Omental fat pad (tissue), 4 donors: ENCODE measurements around the gene SPATA22. TPM values are rescaled to one million over a fixed set of nuclear protein-coding genes. Genes with fewer than 3 reads are reported as not detected.
"Not testable (repeated sequence)": the region's sequence is repeated elsewhere in the genome, so short reads cannot be mapped to it uniquely, and the experiment has no call there.

Source experiments
- ATAC-seq: fragments of 150-250 bp; one replicate; pipeline ENCODE4 v1.9.1; 2016; ENCODE audit warnings: mild to moderate bottlenecking, moderate library complexity; ENCODE audit not compliant: low FRiP score
- DNase-seq: peaks from one replicate; pipeline ENCODE4 v3.0.0-alpha.2; 2019; ENCODE audit warnings: low spot score
- CTCF ChIP-seq, 3 donors: fragments of 450-650 bp; IDR thresholded peaks; one replicate each; pipeline ENCODE4 v1.5.1; 2016 to 2017; ENCODE audit warnings: antibody characterized with exemption in 3 of 3, mild to moderate bottlenecking in 3 of 3, moderate library complexity in 2 of 3
- total RNA-seq, 4 donors: library from RNA; depleted of rRNA; stranded (reverse); fragments of >200 nt; gene quantifications; one replicate each; pipeline ENCODE4 v1.1.0, GENCODE V29; 2016

Gene SPATA22
- total RNA-seq, 4 donors from 2014 or later, result 0.93 to 1.8 TPM; not detected in 2

- TF ChIP-seq CTCF (IDR thresholded peaks at IDR 0.05), result no peak
- ATAC-seq, result no peak
- DNase-seq, result no peak
Observed at GRCh38 chr17:3398310-3398709, 73.3 kb downstream of the SPATA22 start, which contains the start of gene OR1E1. Gene OR1E1, minus strand, starts transcription at chr17:3398410. Its CDS starts 0 bp downstream, at chr17:3398410.

GRCh38 chr17:3397801-3398200 is 73.8 kb downstream of the SPATA22 start:
- not testable (repeated sequence) for ATAC-seq, DNase-seq

Other genes with a start within 250 kb of the SPATA22 start
- under 1 TPM in 1 of 4 donors, not detected in 3; 0.38 TPM for gene OR3A1, start 173.5 kb downstream of the SPATA22 start, total RNA-seq
- under 1 TPM in 1 of 4 donors, not detected in 3; 0.24 TPM for gene OR3A2, start 85.5 kb downstream of the SPATA22 start, total RNA-seq
- not detected for gene OR1E1, start 73.4 kb downstream of the SPATA22 start, total RNA-seq
- gene OR3A3, start 60.4 kb downstream of the SPATA22 start, total RNA-seq, result not detected
- gene OR1E2, start 38.0 kb downstream of the SPATA22 start, total RNA-seq, result not detected
- gene ASPA, start 4.2 kb upstream of the SPATA22 start, total RNA-seq, result 10 to 100 TPM in 1 of 4 donors, 1 to 10 TPM in 3; 4.5 to 14.7 (median 6.2) TPM
- gene TRPV3, start 86.0 kb upstream of the SPATA22 start, total RNA-seq, result 1 to 10 TPM in 1 of 4 donors, under 1 TPM in 3; 0.36 to 3.0 (median 0.86) TPM
- 1 to 10 TPM; 1.7 to 9.9 (median 2.7) TPM for gene TRPV1, start 137.6 kb upstream of the SPATA22 start, total RNA-seq
- 10 to 100 TPM in 3 of 4 donors, 1 to 10 TPM in 1; 9.4 to 25.5 (median 12.1) TPM for gene SHPK, start 164.4 kb upstream of the SPATA22 start, total RNA-seq
- gene CTNS, start 164.9 kb upstream of the SPATA22 start, total RNA-seq, result 10 to 100 TPM; 18.8 to 29.9 (median 23.1) TPM
- 100 to 1,000 TPM in 2 of 4 donors, 10 to 100 TPM in 2; 69.8 to 141 (median 100) TPM for gene TAX1BP3, start 196.8 kb upstream of the SPATA22 start, total RNA-seq
- gene EMC6, start 197.0 kb upstream of the SPATA22 start, total RNA-seq, result 10 to 100 TPM in 3 of 4 donors, 1 to 10 TPM in 1; 9.8 to 19.4 (median 13.0) TPM
- 1 to 10 TPM in 1 of 4 donors, under 1 TPM in 3; 0.84 to 2.4 (median 0.94) TPM for gene P2RX5, start 224.3 kb upstream of the SPATA22 start, total RNA-seq